HG03097 (cell line): ENCODE measurements around the gene KCNK1.

Experiments
- ATAC-seq: cut with Tn5 transposase; IDR thresholded peaks from one replicate; pipeline ENCODE4 v1.9.1; 2021; ENCODE audit not compliant: unreplicated experiment, low FRiP score

KCNK1 gene

GRCh38 chr1:233635765-233636502 is 22.0 kb downstream of the KCNK1 start:
- ATAC-seq, result no peak

GRCh38 chr1:233636503-233636877 is 22.6 kb downstream of the KCNK1 start:
- no peak for ATAC-seq

DNA sequence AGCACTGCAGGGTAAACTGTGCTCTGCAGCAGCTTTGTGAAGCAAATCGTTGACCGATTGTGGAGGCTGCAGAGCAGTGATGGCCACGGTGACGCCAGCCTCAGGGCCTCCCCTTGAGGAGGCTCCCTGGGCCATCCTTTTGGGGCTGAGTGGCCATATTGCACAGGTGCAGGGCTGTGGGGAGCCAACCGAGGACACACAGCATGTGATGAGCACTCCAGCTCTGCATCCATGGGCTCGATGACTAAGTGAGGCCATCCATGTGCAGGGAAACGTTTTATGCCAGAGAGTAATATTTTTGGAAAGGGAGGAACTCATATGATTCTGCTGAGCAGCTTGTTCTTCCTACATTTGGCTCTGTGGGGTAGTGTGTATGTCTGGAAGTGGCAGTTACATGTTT is 24.6 kb downstream of the KCNK1 start:
- no peak for ATAC-seq

DNA sequence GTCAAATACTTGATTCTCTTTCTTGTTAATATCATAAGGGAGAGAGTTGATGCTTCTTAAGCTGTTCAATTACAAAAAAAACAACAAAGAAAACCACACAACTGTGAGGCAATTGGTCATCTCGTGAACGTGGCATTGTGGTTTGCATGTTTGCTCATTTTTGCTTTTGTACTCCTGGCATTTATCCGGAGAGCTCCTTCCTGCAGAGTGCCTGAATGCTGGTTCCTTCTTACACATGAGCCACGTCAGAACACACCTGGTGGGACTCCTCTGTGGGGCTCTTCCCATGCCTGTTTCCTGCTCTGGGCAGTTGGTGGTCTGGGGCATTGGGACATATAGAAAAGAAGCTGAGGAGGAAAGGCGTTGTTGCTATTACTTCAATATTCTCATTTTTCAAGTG is 25.7 kb downstream of the KCNK1 start:
- ATAC-seq, result no peak

DNA sequence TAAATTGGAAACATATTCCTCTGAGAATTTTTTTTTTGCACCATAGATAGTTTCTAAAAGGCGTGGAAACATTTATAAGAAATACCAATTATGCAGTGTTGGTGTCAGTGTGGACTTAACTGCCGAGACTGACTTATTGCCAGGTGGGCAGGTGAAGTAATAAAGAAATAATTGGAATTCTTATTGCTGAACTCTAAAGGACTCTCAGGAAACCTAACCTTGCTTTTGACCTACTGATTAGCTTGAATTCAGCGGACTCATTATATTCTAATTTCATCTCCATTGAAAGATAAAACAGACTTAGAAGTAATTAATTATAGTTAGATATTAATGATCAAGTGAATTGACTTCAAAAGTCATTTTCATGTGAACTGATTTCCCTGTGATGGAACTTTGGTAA is 26.3 kb downstream of the KCNK1 start:
- ATAC-seq, result no peak

GRCh38 chr1:233641029-233641428 is 27.1 kb downstream of the KCNK1 start:
- no peak for ATAC-seq

DNA sequence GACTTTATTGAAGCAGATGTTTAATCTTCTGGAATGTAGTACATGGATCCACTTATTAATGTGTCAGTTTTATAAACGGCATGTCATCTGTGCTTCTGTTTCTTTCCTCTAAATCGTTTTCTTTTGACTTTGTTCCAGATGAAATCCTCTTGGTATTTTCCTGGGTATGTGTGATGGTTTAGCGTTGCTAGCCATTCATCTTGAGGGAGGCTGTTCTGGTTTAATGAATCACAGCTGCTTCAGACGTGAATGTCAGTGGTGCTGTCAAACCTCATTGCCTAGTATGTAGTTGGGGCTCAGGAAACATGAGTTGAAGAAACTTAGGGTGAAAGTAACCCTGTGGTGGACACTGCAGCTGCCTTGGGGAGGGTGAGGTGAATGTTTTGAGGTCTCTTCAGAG is 33.2 kb downstream of the KCNK1 start:
- no peak for ATAC-seq

DNA sequence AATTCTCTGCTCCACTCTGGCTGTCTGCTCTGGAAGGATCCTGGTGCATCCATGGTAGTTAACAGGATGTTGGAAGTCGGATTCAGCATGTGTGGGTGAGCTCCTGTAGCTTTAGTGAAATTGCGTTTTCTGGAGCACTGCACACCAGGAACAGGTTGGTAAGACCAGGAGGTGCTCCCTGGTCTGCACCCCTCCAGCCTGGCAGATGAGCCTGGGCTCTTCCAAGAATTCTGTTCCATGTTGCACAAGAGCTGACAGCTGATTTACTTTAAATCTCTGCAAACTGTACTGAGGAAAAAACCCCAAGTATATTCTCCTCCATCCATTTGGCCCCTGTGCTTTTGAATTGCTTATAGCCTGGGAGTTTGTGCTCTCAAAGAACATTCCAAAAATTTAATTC is 33.7 kb downstream of the KCNK1 start:
- ATAC-seq, result no peak

GRCh38 chr1:233651061-233651460 is 37.2 kb downstream of the KCNK1 start:
- ATAC-seq, result no peak

DNA sequence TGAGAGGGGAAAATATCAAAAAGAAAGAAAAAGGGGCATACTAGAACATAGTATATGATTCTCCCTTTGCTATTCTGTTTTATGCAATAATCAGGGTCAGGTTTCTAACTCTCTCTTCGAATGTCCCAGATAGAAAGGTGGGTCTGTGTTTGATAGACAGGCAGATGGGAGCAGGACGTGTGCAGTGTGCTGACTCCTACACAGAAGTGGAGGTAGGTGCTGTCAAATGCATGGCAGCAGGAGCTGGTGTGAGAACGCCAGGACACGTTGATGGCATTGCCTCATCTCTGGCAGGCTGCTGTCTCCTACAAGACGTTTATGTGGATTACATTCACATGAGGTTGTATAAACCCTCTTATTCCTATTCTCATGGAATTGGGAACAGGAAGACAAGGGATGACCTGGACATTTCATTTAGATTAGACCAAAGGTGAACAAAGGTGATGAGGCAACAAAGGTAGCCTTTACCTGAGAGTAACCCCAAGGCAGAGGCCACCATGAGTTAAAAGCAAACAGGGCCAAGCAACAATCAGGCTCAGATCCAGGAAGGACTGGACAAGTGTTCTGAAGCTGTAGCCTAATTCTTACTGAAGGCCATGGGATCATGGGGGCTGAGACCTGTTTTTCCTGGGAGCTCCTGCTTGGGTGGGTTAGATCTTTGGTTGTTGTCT is 37.8 kb downstream of the KCNK1 start:
- ATAC-seq, result no peak

- no peak for ATAC-seq
Observed at GRCh38 chr1:233652526-233652925, 38.6 kb downstream of the KCNK1 start.

- ATAC-seq, result no peak
Observed at GRCh38 chr1:233654658-233655280, 40.9 kb downstream of the KCNK1 start.

DNA sequence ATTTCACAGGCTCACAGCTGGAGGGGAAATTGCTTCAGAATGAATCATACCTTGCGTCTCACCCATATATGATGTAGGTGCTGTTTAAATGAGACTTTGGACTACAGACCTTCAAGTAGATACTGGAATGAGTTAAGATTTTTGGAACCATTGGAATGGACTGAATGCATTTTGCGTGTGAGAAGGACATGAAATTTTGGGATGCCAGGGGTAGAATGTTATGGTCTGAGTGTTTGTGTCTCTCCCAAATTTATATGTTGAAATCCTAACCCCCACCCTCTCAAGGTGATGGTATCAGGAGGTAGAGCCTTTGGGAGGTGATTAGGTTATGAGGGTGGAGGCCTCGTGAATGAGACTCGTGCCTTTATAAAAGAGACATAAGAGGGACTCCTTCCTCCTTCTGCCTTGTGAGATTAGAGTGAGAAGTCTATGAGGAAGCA is 41.4 kb downstream of the KCNK1 start:
- ATAC-seq, result no peak

GRCh38 chr1:233656032-233656635 is 42.2 kb downstream of the KCNK1 start:
- no peak for ATAC-seq

GRCh38 chr1:233656687-233657086 is 42.8 kb downstream of the KCNK1 start:
- no peak for ATAC-seq

DNA sequence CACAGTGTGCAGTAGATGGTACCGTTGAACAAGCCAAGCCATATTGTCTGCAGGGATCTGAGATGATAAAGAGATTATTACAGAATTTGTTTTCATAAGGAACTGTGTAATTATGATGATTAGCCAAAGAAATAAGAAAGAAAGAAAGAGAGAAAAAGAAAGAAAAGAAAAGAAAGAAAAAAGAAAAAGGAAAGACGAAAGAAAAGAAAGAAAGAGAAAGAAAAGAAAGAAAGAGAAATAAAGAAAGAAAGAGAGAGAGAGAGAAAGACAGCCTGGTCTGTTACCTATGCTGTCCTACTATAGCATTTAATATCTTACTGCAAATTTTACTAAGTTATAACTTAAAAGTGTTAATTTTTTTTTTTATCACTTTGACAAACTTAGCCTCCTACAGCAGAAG is 43.6 kb downstream of the KCNK1 start:
- no peak for ATAC-seq

DNA sequence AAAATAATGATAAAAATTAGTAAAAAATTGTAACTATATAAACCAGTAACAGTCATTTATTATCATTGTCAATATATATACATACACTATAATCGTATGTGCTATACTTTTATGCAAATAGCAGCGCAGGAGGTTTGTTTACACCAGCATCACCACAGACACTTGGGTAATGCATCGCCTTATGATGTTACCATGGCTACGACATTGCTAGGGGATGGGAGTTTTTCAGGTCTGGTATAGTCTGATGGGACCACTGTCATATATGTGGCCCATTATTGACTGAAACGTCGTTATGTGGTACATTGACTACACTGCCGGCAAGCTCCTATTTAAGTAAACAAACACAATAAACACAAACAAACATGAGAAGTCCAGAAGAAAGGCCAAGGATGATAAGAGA is 45.6 kb downstream of the KCNK1 start:
- ATAC-seq, result no peak

DNA sequence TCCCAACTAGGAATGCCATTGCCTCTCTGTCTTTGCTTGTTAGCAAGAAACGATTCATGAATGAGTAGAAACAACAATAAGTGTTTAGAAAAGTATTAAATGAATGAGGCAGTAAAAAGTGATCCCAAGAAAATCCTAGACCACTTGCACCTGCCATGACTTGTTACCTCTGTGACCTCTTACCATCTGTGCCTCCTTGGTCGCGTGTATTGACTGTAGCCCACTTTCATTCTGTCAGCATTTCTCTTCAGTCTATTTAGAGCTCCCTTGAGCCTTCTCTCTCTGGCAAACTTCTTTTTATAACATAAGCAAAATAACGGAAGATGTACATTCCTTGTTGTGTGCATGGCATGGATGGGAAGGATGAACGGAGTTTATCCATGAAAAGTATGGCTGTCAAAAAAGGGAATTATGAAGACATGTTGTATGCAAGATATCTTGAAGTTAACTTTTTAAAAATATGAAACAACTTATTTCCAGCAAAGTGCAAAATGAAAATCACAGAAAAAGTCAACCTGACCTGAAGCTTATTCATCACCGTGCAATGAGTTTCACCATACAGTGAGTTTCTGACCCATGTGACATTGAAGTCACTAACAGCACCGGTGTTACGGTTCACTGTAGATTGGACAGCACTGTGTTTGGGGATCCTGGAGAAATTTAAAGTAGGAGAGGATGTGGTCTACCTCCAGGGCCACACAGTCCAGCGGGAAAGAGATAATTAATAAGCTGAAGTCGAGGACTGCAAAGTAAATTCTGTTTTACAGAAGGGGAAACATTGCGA is 47.7 kb downstream of the KCNK1 start:
- ATAC-seq, result no peak

- no peak for ATAC-seq
Observed at GRCh38 chr1:233662575-233663304, 48.8 kb downstream of the KCNK1 start.

- no peak for ATAC-seq
Observed at GRCh38 chr1:233664253-233664652, 50.3 kb downstream of the KCNK1 start.
